Umbilical cord (tissue), 2 donors: ENCODE results near the gene ASPM. TPM values are rescaled to one million over a fixed set of nuclear protein-coding genes. Genes with fewer than 3 reads are reported as not detected.
A peak's percentile ranks its signal among the peaks of the same experiment; 100 is the strongest.

Experiments used
- DNase-seq: peaks from one replicate; pipeline ENCODE4 v3.0.0-alpha.2; 2015; ENCODE audit warnings: low spot score
- total RNA-seq: library from RNA; depleted of rRNA; stranded (reverse); fragments of >200 nt; gene quantifications from one replicate; pipeline ENCODE4 v1.2.3, GENCODE V29; 2014; ENCODE audit warnings: low replicate concordance; ENCODE audit not compliant: insufficient read depth

Gene ASPM
- total RNA-seq, result 12.3 TPM

GRCh38 chr1:197146101-197147095, at the start of gene ASPM:
Gene ASPM, minus strand, starts transcription at chr1:197146669. Its CDS starts 232 bp downstream, at chr1:197146437.
- peak; percentile 97 for DNase-seq

- no peak for DNase-seq
These were observed 48.6 kb upstream of the ASPM start for GRCh38 chr1:197195100-197195499.

GRCh38 chr1:197184190-197184589, 37.7 kb upstream of the ASPM start:
- DNase-seq, result no peak

- DNase-seq, result no peak
These were observed 36.8 kb upstream of the ASPM start for GRCh38 chr1:197183195-197183748.

- no peak for DNase-seq
These were observed 36.2 kb upstream of the ASPM start for GRCh38 chr1:197182716-197183115.

GRCh38 chr1:197181982-197182381, 35.5 kb upstream of the ASPM start:
- DNase-seq, result no peak

GRCh38 chr1:197180252-197180878, 33.9 kb upstream of the ASPM start:
- peak; percentile 57 for DNase-seq

GRCh38 chr1:197178998-197179397, 32.5 kb upstream of the ASPM start:
- no peak for DNase-seq

- no peak for DNase-seq
These were observed 28.3 kb upstream of the ASPM start for GRCh38 chr1:197174818-197175217.

- DNase-seq, result no peak
These were observed 27.4 kb upstream of the ASPM start for GRCh38 chr1:197173571-197174507.

- DNase-seq, result peak; percentile 78
These were observed 25.1 kb upstream of the ASPM start for GRCh38 chr1:197171531-197171930.

GRCh38 chr1:197170538-197170937, 24.1 kb upstream of the ASPM start:
- DNase-seq, result no peak

GRCh38 chr1:197159461-197159860, 13.0 kb upstream of the ASPM start:
- DNase-seq, result no peak

GRCh38 chr1:197156692-197157091, 10.2 kb upstream of the ASPM start:
- DNase-seq, result no peak

GRCh38 chr1:197152662-197153061, 6.2 kb upstream of the ASPM start:
- DNase-seq, result no peak

GRCh38 chr1:197151185-197151584, 4.7 kb upstream of the ASPM start:
- DNase-seq, result no peak

GRCh38 chr1:197150336-197151005, 4.0 kb upstream of the ASPM start:
- DNase-seq, result no peak

GRCh38 chr1:197149340-197149739, 2.9 kb upstream of the ASPM start:
- DNase-seq, result no peak

GRCh38 chr1:197145446-197146024, 934 bp downstream of the ASPM start:
- DNase-seq, result peak; percentile 13
